Measurements from ENCODE around the gene SLC51B. TPM values are rescaled to one million over a fixed set of nuclear protein-coding genes. Genes with fewer than 3 reads are reported as not detected.

The SLC51B gene
- total and polyA plus RNA-seq, 10 of the 15 experiments (the other 5 are each of a cell fraction or from before 2014, with no cell fraction given), result 0.05 to 0.17 (median 0.13) TPM; not detected in 7

- TF ChIP-seq, protein P1, sequence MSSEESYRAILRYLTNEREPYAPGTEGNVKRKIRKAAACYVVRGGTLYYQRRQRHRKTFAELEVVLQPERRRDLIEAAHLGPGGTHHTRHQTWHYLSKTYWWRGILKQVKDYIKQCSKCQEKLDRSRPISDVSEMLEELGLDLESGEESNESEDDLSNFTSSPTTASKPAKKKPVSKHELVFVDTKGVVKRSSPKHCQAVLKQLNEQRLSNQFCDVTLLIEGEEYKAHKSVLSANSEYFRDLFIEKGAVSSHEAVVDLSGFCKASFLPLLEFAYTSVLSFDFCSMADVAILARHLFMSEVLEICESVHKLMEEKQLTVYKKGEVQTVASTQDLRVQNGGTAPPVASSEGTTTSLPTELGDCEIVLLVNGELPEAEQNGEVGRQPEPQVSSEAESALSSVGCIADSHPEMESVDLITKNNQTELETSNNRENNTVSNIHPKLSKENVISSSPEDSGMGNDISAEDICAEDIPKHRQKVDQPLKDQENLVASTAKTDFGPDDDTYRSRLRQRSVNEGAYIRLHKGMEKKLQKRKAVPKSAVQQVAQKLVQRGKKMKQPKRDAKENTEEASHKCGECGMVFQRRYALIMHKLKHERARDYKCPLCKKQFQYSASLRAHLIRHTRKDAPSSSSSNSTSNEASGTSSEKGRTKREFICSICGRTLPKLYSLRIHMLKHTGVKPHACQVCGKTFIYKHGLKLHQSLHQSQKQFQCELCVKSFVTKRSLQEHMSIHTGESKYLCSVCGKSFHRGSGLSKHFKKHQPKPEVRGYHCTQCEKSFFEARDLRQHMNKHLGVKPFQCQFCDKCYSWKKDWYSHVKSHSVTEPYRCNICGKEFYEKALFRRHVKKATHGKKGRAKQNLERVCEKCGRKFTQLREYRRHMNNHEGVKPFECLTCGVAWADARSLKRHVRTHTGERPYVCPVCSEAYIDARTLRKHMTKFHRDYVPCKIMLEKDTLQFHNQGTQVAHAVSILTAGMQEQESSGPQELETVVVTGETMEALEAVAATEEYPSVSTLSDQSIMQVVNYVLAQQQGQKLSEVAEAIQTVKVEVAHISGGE (CRISPR knock-in tag; IDR thresholded peaks at IDR 0.05), result no peak
- TF ChIP-seq, protein P2, sequence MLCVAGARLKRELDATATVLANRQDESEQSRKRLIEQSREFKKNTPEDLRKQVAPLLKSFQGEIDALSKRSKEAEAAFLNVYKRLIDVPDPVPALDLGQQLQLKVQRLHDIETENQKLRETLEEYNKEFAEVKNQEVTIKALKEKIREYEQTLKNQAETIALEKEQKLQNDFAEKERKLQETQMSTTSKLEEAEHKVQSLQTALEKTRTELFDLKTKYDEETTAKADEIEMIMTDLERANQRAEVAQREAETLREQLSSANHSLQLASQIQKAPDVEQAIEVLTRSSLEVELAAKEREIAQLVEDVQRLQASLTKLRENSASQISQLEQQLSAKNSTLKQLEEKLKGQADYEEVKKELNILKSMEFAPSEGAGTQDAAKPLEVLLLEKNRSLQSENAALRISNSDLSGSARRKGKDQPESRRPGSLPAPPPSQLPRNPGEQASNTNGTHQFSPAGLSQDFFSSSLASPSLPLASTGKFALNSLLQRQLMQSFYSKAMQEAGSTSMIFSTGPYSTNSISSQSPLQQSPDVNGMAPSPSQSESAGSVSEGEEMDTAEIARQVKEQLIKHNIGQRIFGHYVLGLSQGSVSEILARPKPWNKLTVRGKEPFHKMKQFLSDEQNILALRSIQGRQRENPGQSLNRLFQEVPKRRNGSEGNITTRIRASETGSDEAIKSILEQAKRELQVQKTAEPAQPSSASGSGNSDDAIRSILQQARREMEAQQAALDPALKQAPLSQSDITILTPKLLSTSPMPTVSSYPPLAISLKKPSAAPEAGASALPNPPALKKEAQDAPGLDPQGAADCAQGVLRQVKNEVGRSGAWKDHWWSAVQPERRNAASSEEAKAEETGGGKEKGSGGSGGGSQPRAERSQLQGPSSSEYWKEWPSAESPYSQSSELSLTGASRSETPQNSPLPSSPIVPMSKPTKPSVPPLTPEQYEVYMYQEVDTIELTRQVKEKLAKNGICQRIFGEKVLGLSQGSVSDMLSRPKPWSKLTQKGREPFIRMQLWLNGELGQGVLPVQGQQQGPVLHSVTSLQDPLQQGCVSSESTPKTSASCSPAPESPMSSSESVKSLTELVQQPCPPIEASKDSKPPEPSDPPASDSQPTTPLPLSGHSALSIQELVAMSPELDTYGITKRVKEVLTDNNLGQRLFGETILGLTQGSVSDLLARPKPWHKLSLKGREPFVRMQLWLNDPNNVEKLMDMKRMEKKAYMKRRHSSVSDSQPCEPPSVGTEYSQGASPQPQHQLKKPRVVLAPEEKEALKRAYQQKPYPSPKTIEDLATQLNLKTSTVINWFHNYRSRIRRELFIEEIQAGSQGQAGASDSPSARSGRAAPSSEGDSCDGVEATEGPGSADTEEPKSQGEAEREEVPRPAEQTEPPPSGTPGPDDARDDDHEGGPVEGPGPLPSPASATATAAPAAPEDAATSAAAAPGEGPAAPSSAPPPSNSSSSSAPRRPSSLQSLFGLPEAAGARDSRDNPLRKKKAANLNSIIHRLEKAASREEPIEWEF (IDR thresholded peaks at IDR 0.05; ENCODE audit: insufficient replicate concordance, low read depth, low read length), result no peak
Observed at GRCh38 chr15:65040461-65040860, 4.7 kb upstream of the SLC51B start (continued).

- ChIA-PET SMC1A (ENCODE audit: uncharacterized antibody, unreplicated experiment) (interaction anchor here (4.9 kb wide), 1 partner anchor 8 kb away, joined by 28 read pairs; no protein-coding TSS in a partner anchor), CTCF (interaction anchor here (0.9 to 3.5 kb wide), 2 partner anchors 8 to 60 kb away, joined by 5 to 22 read pairs; no protein-coding TSS in a partner anchor), RAD21 (ENCODE audit: unreplicated experiment) (interaction anchor here (3.3 kb wide), 1 partner anchor 8 kb away, joined by 20 read pairs; no protein-coding TSS in a partner anchor), POLR2A (no interaction called here)
- H3K9me3 ChIP-seq (replicated peaks; ENCODE audit: control insufficient read depth, insufficient read depth, low read length), result no peaks in the 10 kb centered on the region
- H2AFZ ChIP-seq (ENCODE audit: control insufficient read depth, low read depth, low read length), result no peak overlapping the region
- no peaks in the 10 kb centered on the region for H3K79me2 ChIP-seq (ENCODE audit: control insufficient read depth, insufficient read depth, low read length)
- H3K9ac ChIP-seq (ENCODE audit: control insufficient read depth, insufficient read depth, low read length), result no peak overlapping the region
- H4K20me1 ChIP-seq (ENCODE audit: control insufficient read depth, insufficient read depth), result no peaks in the 10 kb centered on the region
- ATAC-seq (no peak), FAIRE-seq (no peak), DNase-seq (ENCODE audit: low read depth, low spot score) (no peak)
- no peak overlapping the region for H3K27ac ChIP-seq (ENCODE audit: control insufficient read depth, insufficient read depth)
- no TSS peak for BruUV-seq (replicated peaks)
- intact Hi-C loops (cut with micrococcal nuclease; ENCODE audit: unreplicated experiment) (no loop called here), in situ Hi-C loops (cut with MboI) (no loop called here)
- no peaks in the 10 kb centered on the region for H3K4me1 ChIP-seq (ENCODE audit: control insufficient read depth, insufficient read depth, low read length)
- 47% methylated on average over 2 of the region's 2 CpGs for WGBS (ENCODE audit: insufficient coverage, insufficient replicate concordance, low lambda C conversion rate, missing lambda C conversion rate)
- no peaks in the 10 kb centered on the region for H3K36me3 ChIP-seq (ENCODE audit: control insufficient read depth in 2 of 2, insufficient read depth in 2 of 2, low read length in 1 of 2)
- no peaks in the 10 kb centered on the region for H3K27me3 ChIP-seq (replicated peaks in 1 of 2; ENCODE audit: control insufficient read depth in 2 of 2, insufficient read depth in 2 of 2, low read length in 1 of 2)
- no peak overlapping the region for H3K4me2 ChIP-seq (ENCODE audit: control insufficient read depth, insufficient read depth)
- H3K4me3 ChIP-seq, result no peak overlapping the region
- TF ChIP-seq IKZF2 (IDR thresholded peaks at IDR 0.05), result no peak
- no peak for TF ChIP-seq MYC (IDR thresholded peaks at IDR 0.05; ENCODE audit: insufficient read depth, insufficient read length, insufficient replicate concordance, low read length, severe bottlenecking)
- TF ChIP-seq, protein P3, sequence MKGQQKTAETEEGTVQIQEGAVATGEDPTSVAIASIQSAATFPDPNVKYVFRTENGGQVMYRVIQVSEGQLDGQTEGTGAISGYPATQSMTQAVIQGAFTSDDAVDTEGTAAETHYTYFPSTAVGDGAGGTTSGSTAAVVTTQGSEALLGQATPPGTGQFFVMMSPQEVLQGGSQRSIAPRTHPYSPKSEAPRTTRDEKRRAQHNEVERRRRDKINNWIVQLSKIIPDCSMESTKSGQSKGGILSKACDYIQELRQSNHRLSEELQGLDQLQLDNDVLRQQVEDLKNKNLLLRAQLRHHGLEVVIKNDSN (IDR thresholded peaks at IDR 0.05; ENCODE audit: borderline replicate concordance, extremely low read length, insufficient read depth, low read depth, low read length), result no peak
- no peak for TF ChIP-seq SREBF1 (IDR thresholded peaks at IDR 0.05; ENCODE audit: low read length)
- no peak for TF ChIP-seq NRF1 (conservative IDR thresholded peaks at IDR 0.05; ENCODE audit: low read depth, low read length)
- TF ChIP-seq, protein P1 (CRISPR knock-in tag; IDR thresholded peaks at IDR 0.05), result no peak
Observed at GRCh38 chr15:65041787-65042186, 3.4 kb upstream of the SLC51B start.
